Measurements from ENCODE around the gene TMEM164.

The TMEM164 gene

DNA sequence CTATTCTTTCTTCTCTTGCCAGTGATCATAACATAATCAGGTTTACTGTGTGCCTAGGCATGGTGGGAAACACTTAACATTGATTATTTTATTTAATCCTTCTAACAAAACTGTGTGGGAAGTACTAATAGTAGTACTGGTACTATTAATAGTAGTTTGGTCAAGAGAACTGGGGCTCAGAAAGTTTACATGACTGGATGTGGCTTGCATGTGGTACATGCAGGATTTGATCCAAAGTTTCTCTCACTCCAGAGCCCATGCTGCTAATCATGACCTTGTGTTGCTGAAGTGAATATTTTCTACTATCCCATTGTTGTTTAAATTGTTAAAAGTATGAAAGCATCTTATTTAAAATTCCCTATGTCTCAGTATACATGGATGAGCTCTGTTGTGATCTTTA, 78.4 kb downstream of the TMEM164 start:
- no peak for DNase-seq (ENCODE audit: low spot score)

DNA sequence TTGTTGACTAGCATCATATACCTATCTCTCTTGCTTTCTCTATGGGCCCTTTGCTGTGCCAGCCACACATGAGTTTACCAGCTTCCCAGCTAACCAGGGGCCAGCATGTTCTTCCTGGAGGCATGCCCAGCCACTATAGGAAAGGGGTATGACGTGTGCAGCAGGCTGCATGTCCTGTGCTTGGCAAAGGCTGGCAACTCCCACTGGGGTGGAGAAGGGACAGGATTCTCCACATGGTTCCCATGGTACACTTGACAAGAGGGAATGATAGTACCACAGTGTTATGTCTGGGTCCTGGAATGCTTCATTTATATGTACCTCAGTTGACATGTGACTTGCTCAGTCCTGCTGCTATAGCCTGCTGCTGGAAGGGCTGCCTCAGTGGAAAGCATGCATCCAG, 78.8 kb downstream of the TMEM164 start:
- DNase-seq (ENCODE audit: low spot score) = no peak

DNA sequence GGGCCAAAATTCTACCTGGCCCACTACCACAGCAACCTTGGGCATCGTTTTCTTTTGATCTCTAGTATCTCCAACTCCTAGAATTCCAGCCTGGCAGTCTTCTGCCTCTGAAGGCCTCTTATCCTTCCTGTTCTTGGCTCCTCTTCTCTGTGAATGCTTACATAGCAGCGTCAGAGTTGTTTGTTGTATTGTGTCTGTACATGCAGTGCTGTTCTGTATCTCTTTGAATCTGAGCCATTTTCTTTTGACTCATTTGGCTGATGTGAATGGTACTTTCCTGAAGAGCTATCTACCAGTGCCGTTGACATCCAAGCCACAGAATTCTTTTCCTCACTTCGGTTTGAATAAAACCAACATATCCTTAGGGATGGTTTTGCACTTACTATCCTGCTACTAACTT, 79.2 kb downstream of the TMEM164 start:
- no peak for DNase-seq (ENCODE audit: low spot score)

DNA sequence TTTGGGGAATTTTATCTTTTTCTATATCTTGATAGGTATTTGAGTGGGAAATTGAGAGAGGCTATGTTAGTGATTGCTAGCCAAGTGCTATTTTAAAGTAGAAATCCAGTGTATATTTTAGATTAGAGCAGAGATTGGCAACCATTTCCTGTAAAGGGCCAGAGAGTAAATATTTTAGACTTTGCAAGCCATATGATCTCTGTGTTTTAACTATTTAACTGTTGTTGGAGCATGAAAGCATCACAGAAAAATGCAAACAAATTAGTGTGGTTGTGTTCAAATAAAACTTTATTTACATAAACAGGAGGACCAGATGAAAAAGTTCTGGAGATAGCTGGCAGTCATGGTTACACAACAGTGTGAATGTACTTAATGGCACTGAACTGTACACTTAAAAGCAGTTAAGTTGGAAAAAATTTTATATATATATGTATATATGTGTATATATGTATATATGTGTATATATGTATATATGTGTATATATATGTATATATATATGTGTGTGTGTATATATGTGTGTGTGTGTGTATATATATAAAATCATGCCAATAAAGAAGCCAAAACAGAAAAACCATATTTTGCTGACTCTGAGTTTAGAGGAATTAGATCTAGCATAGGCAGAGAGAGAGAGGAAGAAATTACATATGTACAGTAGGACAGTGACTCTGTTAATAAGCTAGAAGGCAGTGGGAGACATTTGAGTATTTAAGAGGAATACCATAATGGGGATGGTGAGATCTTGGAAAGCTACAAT, 83.4 kb downstream of the TMEM164 start:
- DNase-seq (ENCODE audit: low spot score) = no peak

DNA sequence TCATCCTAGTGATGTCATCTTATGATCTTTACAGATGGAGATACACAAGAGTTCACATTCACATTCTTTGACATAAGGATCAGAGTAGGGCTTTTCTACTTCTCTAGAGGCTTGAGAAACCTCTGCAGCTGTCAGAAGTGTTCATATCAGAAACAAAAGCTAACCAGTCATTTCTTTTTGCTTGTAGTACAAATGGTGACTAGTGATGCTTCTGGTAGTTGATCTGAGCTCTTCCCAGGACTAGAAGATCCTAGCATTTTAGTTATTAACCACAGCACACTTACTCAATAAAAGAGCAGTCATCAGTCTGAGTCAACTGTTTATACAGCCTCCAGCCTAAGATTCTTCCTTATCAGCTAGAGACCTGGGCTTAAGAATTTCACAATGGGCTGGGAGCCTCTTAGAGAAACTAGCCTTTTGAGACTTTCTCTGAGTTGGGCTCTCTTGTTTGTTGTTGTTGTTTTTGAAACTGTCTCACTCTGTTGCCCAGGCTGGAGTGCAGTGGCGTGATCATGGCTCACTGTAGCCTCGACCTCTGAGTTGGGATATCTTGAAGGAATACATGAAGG, 84.1 kb downstream of the TMEM164 start:
- DNase-seq (ENCODE audit: low spot score) = peak; percentile 42

DNA sequence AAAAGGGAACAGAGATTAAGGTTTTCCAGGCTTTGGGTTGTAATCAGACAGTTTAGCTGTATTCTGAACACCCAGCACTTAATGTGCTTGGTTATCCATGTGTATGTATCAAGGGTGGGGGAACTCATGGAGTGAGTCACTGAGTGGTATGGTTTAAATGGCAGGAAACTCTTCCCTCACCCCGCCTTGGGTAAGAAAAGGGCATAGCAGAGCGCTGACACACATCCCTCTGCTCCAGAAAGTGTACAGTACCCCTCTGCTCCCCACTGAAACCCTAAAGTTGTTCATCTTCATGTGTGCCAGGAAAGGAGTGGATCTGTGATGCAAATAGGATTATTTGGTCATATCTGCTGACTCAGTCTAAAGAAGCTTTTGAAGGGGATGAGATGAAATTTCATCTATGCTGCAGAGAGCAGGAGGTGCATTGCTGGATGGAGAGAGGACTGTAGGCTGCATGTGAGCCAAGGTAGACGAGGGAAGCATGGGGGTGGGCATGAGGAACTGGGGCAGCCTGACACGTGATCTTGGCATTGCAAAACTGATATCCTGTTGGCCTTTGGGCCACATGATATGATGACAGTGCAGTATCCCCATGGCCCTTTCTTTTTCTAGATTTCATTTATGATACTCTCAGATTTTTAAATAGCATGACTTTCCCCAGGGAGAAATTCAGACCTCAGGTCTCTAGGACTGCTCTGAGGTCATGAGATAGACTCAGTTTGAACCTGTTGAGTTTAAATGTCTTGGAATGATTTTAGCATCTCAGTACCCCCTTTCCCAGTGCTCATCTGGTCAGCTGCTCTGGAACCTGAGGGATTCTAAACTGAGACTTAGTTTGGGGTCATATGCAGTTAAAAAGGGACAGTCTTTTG, 84.8 kb downstream of the TMEM164 start:
- no peak for DNase-seq (ENCODE audit: low spot score)

DNA sequence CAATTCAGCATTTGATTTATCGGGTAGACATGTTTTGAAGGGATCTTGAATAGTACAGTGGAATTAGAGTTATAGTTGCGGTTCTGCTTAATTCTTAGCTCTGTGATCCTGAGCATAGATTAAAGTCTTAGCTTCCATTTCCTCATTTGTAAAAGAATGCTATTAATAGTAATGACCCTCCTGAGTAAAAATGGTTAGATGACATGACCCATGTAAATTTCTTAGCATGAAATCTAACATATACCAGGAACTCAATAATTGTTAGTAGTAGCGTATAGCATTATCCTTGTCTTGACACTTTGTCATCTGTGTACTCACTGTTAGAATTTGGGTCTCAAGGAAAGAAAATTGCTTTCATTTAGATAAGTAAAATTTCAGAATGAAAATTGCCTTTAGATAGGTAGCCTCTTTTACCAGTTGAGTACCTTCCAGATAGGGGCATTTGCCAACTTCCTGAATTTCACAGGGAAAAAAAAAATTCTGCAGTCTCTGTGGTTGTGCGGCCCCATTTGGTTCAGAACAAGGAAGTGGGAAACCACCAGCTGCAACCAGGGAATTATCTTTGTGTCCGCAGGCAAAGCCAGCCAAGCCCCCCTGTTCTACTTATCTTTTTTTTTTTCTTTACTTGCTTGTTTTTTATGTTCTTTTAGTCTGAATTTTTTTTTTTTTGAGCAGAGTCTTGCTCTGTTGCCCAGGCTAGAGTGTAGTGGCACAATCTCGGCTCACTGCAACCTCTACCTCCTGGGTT, 86.9 kb downstream of the TMEM164 start:
- DNase-seq (ENCODE audit: low spot score) = no peak

DNA sequence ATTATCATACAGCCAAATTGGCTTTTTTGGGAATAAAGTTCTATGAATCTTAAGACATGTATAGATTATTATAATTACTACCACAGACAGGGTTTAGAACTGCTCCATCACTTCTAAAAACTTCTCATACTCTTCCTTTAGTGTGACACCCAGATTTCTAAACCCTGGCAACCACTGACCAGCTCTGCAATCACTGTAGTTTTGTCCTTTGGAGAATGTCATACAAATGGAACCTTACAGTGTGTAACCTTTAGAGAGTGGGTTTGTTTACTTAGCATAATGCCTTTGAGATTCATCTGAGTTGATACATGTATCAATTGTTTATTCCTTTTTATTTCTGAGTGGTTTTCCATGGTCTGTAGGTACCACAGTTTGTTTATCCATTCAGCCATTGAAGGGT, 95.0 kb downstream of the TMEM164 start:
- no peak for DNase-seq (ENCODE audit: low spot score)

DNA sequence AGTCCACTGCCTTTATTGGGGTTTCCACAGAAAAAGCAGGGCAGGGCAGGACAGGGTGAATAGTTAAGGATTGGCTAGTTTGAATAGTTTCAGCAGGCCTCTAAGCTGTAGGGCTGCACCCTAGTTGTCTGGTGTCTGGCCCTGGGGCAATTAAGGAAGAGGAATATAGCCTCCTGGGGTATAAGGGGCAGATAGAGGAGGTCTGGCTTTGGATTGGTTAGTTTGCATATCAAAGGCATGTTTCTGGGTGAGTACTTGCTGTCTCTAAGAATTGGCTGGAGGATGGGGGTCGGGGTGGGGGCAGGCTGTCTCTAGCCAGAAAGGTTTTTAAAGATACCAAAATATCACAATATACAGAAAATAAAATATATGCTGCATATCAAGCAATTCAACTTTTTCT, 100.4 kb downstream of the TMEM164 start:
- DNase-seq (ENCODE audit: low spot score) = no peak

DNA sequence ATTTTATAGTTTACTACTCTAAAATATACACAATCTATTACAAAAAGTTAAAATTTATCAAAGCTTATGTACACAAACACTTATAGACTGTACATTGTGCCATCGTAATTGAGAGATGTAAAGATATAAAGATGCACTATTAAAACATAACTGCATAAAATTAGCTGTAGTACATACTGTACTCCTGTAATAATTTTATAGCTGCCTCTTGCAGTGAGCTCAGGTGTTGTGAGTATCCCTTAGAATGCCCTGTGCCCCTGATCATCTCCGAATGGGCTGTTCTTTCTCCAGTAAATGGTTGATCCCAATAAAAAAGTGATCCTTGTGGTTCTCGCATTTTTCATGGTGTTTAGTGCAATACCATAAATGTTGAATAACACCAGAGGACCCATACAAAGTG, 101.2 kb downstream of the TMEM164 start:
- no peak for DNase-seq (ENCODE audit: low spot score)

DNA sequence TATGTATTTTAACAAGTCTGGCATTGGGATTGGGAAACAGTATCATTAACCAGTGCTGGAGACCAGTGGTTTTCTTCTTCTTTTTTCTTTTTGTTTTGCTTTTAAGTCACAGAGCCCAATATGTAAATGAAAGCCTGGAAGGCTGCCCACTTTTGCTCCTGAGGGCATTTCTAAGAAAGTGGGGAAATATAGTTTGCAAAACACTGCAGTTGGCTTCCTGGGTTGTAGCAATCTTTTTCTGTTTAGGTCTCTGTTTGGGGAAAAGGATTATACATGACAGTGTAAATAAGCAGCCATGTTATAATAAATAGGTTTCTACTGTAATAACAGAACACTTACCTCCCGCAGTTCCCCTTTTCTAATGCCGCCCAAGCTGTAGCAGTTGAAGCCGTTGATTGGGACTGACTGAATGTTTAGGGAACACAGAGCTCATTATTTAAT, 105.5 kb downstream of the TMEM164 start:
- DNase-seq (ENCODE audit: low spot score) = no peak

DNA sequence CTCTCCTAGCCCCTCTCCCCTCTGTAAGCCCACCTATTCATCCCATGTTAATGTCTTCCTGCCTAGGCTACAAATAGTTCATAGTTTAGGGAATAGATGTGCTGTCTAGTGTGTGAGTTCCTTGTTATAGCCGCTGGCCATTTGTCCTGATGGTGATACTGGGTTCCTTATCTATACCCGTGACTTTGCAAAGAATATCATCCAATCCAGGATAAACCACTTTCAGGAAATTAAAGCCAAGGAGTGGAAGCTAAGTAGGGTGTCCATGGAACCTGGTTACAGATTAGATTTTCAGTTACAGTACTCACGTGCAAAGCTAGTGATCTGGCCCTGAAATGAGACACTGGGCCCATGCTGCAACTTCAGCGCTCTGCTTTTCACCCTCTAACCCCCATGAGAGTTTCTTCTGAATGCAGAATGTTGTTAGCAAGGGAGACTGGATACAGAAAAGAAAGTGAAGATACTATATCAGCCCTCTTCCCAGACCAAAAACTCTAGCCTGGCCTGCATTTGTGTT, 111.4 kb downstream of the TMEM164 start:
- DNase-seq (ENCODE audit: low spot score) = no peak

DNA sequence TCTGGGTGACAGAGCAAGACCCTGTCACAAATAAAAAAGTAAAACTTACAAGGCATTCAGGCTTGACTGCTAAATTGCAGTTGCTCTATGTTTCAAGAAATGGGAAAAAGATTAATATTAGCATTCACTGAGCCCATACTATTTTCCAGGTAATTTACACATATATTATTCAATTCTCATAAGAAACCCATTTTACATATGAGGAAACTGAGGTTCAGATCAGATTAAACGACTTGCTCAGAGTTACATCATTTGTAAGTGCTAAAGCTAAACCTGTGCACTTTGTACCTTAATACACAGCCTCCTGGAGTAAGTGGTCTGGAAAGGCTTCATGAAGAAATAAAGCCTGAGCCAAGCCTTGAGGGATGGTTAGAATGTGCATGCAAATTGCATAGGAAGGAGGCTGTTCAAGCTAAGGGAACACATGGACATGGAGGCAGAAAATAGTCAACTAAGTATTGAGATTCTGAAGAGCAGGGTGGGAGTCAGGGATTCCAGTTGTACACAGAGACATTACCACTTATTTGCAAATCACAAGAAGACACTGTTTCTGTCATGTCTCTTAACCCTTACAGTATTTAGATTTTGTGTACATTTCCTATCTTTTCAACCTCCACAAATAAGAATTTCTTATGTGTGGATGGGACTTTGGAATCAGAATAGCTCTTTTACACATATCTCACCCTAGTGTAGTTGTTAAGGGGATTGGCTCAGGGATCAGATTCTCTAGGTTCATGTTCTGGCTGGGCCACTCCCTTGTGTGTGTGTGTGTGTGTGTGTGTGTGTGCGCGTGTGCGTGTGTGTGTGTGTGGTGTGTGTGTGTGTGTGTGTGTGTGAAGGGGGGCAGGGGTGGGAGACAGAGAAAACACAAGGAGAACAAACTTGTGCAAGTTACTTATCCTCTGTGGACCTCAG, 113.4 kb downstream of the TMEM164 start:
- DNase-seq (ENCODE audit: low spot score) = no peak

DNA sequence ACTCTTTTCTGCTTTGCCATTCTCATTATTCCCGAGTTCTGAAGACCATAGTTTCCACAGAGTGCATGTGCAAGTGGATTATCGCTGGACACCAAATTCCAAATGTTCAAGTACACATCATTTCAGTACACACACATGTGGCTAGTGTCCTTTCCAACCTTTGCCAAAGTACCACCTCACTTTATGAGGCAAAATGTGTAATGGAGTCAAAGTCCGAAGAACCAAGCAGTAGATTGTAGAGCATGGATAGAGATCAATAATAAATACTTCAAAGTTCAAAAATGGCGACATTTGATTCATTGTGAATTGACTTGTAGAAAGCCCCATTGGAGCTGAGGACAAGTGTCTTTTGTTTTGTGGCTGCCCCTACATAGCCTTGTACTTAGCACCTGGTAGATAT, 115.6 kb downstream of the TMEM164 start:
- DNase-seq (ENCODE audit: low spot score) = no peak

DNA sequence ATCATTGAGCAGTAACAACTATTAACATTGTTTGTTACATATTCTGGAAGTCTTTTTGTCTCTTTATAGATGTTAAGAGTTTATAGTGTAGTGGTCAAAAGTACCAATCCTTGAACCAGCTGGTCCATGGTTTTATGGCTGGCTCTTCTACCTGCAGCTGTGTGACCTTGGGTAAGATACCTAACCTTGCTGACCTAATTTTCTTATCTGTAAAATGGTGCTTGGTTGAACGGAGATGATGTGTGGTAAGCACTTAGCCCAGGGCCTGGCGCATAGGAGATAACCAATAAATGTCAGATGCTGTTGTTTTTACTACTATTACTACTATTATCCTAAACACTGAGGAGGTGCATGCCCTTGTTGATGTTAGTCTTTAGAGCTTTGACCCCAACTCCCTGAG, 116.6 kb downstream of the TMEM164 start:
- DNase-seq (ENCODE audit: low spot score) = no peak

DNA sequence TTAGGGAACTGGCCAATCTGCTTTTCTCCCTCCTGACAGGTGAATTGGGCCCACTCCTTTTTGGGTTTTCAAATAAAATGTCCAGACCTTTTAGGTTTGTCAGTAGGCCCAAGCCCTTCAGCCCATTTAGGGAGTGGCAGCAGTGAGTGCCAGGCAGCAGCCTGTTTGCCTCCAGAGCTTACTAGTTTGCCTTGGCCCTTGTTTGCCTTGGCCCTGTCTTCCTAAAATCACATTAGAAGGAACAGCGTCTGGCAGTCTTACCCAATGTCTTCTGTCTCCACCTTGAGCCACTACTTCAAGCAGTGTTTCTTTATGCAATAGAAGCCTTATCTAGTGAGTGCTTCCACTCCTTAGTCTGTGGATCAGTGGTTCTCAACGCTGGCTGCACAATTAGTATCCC, 117.1 kb downstream of the TMEM164 start:
- DNase-seq (ENCODE audit: low spot score) = no peak

DNA sequence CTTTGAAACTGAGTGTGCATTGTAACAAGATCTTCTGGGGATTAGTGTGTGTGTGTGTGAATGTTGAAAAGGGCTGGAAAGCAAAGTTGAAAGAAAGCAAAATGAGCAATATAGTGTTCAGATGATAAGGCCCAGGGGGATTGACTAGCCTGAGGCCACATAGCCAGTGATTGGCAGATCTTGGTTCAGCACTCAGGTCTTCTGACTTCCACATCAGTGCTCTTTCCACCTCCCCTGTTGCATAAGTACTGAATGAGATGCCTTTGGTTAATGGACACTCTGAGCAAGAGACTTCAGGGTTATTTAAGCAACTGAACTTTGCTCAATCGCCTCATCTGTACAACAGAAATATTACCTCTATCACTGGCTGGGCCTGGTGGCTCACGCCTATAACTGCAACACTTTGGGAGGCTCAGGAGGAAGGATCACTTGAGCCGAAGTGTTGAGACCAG, 120.4 kb downstream of the TMEM164 start:
- DNase-seq (ENCODE audit: low spot score) = no peak

DNA sequence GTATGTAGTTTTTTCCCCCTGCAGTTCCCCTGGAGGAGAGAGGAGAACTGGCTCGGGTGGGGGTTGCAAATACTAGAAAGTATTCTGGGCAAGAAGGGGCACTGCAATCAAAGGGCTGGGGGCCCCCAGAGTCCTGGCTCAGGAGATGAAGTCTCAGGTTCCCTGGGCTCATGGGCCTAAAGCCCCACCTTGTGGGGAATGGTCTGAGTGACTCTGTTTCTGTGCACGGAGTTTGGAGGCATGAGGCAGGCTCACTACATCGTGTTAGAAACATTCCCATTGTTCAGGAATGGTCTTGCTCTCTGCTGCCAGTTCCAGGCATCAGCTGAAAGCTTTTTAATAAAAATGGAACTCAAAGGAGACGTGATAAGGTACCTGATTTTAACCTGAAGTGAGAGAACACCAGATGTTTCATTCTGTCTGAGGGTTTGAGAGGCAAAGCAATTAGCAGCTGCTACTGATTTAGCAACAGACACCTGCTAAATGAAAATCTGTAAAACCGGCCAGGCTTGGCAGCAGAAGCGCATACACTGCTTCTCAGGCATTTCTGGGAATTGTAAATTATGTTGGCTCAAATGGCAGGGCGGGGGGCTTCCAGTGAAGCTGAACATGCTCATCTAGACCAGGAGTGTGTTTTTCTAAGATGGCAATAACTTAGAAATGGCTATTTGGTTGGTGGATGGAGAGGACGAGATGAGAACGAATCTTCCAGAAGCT, 122.7 kb downstream of the TMEM164 start:
- DNase-seq (ENCODE audit: low spot score) = no peak

DNA sequence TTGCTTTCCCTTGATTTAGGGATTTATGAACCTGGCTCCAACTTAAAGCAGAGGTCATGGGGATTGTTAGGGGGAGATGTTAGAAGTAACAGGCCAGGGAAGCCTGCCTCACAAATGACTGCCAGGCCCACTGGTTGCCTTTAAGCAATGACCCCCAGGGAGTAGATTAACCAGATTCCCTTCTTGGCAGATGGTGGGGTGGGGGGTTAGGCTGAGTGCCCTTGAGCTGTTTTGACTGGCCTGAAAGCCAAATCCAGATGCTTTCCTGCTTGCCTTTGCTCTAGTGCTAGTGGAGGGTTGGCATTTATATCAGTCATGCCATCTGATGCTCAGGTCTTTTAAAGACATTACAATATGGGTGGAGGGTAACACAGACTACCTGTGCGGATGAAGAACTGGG, 128.1 kb downstream of the TMEM164 start:
- no peak for DNase-seq (ENCODE audit: low spot score)

DNA sequence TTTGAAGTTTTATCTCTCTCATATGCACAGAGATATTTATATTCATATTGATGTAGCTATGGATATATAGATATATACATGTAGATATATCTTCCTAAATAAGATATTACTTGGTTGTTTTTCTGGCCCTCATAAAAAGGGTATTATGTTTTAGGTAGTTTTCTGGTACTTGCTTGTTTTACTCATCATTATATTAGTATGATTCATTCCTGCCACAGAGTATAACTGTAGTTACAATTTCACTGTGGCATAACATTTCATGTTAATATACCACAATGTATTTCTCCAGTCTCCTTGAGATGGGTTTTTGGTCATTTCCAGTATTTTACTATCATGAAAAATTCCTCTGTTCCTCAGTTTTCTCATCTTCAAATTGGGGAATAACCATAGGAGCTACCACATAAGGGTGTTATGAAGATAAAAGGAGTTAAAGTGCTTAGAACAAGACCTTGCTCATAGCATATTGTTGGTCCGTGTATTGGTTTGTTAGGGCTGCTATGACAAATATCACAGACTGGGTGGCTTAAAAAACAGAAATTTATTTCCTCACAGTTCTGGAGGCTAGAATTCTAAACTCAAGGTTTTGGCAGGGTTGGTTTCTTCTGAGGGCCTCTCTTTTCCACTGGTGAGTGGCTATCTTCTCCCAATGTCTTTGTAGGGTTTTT, 129.7 kb downstream of the TMEM164 start:
- no peak for DNase-seq (ENCODE audit: low spot score)

Measured in COLO829 (cell line).